A549 (cell line): Measurements from ENCODE around the gene ENPEP. TPM values are rescaled to one million over a fixed set of nuclear protein-coding genes. Genes with fewer than 3 reads are reported as not detected.
"Not testable (repeated sequence)": the region's sequence is repeated elsewhere in the genome, so short reads cannot be mapped to it uniquely, and the experiment has no call there.

Experiments used
- ATAC-seq, 2 experiments: fragments of 200-7000 bp in 1 of 2; fragments of >200 bp in 1 of 2; cut with Nextera tagmentation in 1 of 2; cut with Tn5 transposase in 1 of 2; 3 replicates each; pipeline versions ENCODE4 v1.8.0 to v1.9.1; 2018 to 2020; ENCODE audit warnings: mild to moderate bottlenecking in 1 of 2, moderate library complexity in 1 of 2
- CTCF ChIA-PET: fragments of 300-600 bp; sonication (Branson Sonifier 250); formaldehyde crosslinking; extraction: SDS; loops from one replicate; lab custom pipeline; 2021; ENCODE audit warnings: antibody characterized with exemption, inconsistent platforms; lab: Yijun Ruan, JAX
- POLR2A ChIA-PET: fragments of 350-600 bp; formaldehyde crosslinking; extraction: SDS; loops from one replicate; lab custom pipeline; 2021; ENCODE audit warnings: antibody characterized with exemption, inconsistent platforms; lab: Yijun Ruan, JAX
- DNase-seq, 2 experiments: peaks; one replicate each; pipeline versions ENCODE4 v3.0.0 to v3.0.0-alpha.2; 2011 to 2016; ENCODE audit warnings: low read depth in 1 of 2, low spot score in 1 of 2
- FAIRE-seq: peaks from 2 replicates; lab custom pipeline; 2011; peaks lifted over from hg19 to GRCh38; lab: Jason Lieb, UNC
- H3K27ac ChIP-seq, 2 experiments: fragments of >200 bp; sonication (Bioruptor Twin); formaldehyde crosslinking; 3 replicates each; pipeline ENCODE4 v1.5.1; 2016 to 2017
- H3K4me1 ChIP-seq: fragments of >200 bp; sonication (Bioruptor Twin); formaldehyde crosslinking; 3 replicates; pipeline ENCODE4 v1.6.1; 2016
- H3K4me2 ChIP-seq: fragments of >200 bp; sonication (Bioruptor Twin); formaldehyde crosslinking; 3 replicates; pipeline ENCODE4 v1.6.1; 2016
- H3K4me3 ChIP-seq: fragments of >200 bp; sonication (Bioruptor Twin); formaldehyde crosslinking; 3 replicates; pipeline ENCODE4 v1.5.1; 2016
- H3K9me3 ChIP-seq: fragments of >200 bp; sonication (Bioruptor Twin); formaldehyde crosslinking; 3 replicates; pipeline ENCODE4 v1.6.1; 2016
- BHLHE40 ChIP-seq: IDR thresholded peaks from 2 replicates; pipeline ENCODE4 v1.6.1; 2012; ENCODE audit warnings: low read depth, low read length, inconsistent platforms
- CBX8 ChIP-seq: fragments of 200-600 bp; sonication (generic); IDR thresholded peaks from 2 replicates; pipeline ENCODE4 v1.6.1; 2016
- CEBPB ChIP-seq, 2 experiments: fragments of >200 bp in 1 of 2; sonication (Bioruptor Twin) in 1 of 2; formaldehyde crosslinking in 1 of 2; IDR thresholded peaks; 2 replicates each; pipeline ENCODE4 v1.6.1; 2012 to 2016
- CHD4 ChIP-seq: fragments of 200-600 bp; sonication (generic); IDR thresholded peaks from 2 replicates; pipeline ENCODE4 v1.6.1; 2016; ENCODE audit warnings: antibody characterized with exemption, mild to moderate bottlenecking, borderline replicate concordance
- EHF ChIP-seq: fragments of 250-450 bp; sonication (Bioruptor Pico); IDR thresholded peaks from 2 replicates; pipeline ENCODE4 v1.5.0; 2020; ENCODE audit warnings: mild to moderate bottlenecking
- EHMT2 ChIP-seq: fragments of 200-600 bp; sonication (generic); IDR thresholded peaks from 2 replicates; pipeline ENCODE4 v1.6.1; 2016; ENCODE audit warnings: antibody characterized with exemption, low read depth, mild to moderate bottlenecking, moderate library complexity
- EP300 ChIP-seq, 2 experiments: fragments of >200 bp; sonication (Bioruptor Twin); formaldehyde crosslinking; IDR thresholded peaks; 2 replicates in 1 of 2; 3 replicates in 1 of 2; pipeline ENCODE4 v1.6.1; 2016 to 2017
- HDAC2 ChIP-seq: fragments of 200-600 bp; sonication (generic); IDR thresholded peaks from 2 replicates; pipeline ENCODE4 v1.6.1; 2016
- HOXB5 ChIP-seq: fragments of 250-450 bp; sonication (Bioruptor Pico); IDR thresholded peaks from 2 replicates; pipeline ENCODE4 v1.5.0; 2020; ENCODE audit warnings: mild to moderate bottlenecking, moderate library complexity
- JUNB ChIP-seq: fragments of >200 bp; sonication (Bioruptor Twin); formaldehyde crosslinking; IDR thresholded peaks from 2 replicates; pipeline ENCODE4 v1.6.1; 2016
- MYC ChIP-seq: IDR thresholded peaks from 2 replicates; pipeline ENCODE4 v1.6.1; 2012; ENCODE audit warnings: mild to moderate bottlenecking, inconsistent platforms, low read length, improper control_type of control experiment, borderline replicate concordance
- RARB ChIP-seq: fragments of 250-450 bp; sonication (Bioruptor Pico); IDR thresholded peaks from 2 replicates; pipeline ENCODE4 v1.8.0; 2021; ENCODE audit warnings: mild to moderate bottlenecking, moderate library complexity
- RCOR1 ChIP-seq: fragments of 150-350 bp; IDR thresholded peaks from 2 replicates; pipeline ENCODE4 v1.6.1; 2014; ENCODE audit warnings: antibody characterized with exemption, low read length, low read depth
- SREBF2 ChIP-seq: fragments of 450-650 bp; IDR thresholded peaks from 2 replicates; pipeline ENCODE4 v1.6.1; 2014; ENCODE audit warnings: mild to moderate bottlenecking, moderate library complexity
- TP53 ChIP-seq: fragments of 250-450 bp; sonication (Bioruptor Pico); IDR thresholded peaks from 2 replicates; pipeline ENCODE4 v1.5.0; 2021; ENCODE audit warnings: mild to moderate bottlenecking, moderate library complexity
- ZNF302 ChIP-seq: fragments of 250-450 bp; sonication (Bioruptor Pico); IDR thresholded peaks from 2 replicates; pipeline ENCODE4 v1.9.0; 2021; ENCODE audit warnings: inconsistent platforms, mild to moderate bottlenecking, moderate library complexity
- ZSCAN20 ChIP-seq: fragments of 250-450 bp; sonication (Bioruptor Pico); IDR thresholded peaks from 2 replicates; pipeline ENCODE4 v1.8.0; 2022; ENCODE audit warnings: mild to moderate bottlenecking, moderate library complexity
- WGBS: methylation state at CpG from one replicate; pipeline ENCODE4 v1.1.6; 2017; ENCODE audit errors: missing lambda C conversion rate; 5-methylcytosine and 5-hydroxymethylcytosine counted together
- polyA plus RNA-seq, 4 experiments: library from polyadenylated mRNA; depleted of rRNA in 3 of 4; stranded (reverse); fragments of >200 nt; fragmentation: RNase III in 1 of 4; extraction: RNeasy Plus Mini Kit Qiagen cat#74134 plus additional on column Dnase treatment in 1 of 4; gene quantifications; 2 replicates in 3 of 4; 3 replicates in 1 of 4; pipeline ENCODE4 v1.2.3, GENCODE V29; 2011 to 2017
- TF ChIP-seq, protein P1 (sequence below): fragments of 450-650 bp; IDR thresholded peaks from 2 replicates; pipeline ENCODE4 v1.6.1; 2014; ENCODE audit warnings: antibody characterized with exemption
- TF ChIP-seq, protein P2 (sequence below): IDR thresholded peaks from 2 replicates; pipeline ENCODE4 v1.6.1; 2012
- TF ChIP-seq, protein P3 (sequence below): fragments of >200 bp; sonication (Bioruptor Twin); formaldehyde crosslinking; IDR thresholded peaks from 3 replicates; pipeline ENCODE4 v1.6.1; 2016
- TF ChIP-seq, protein P4 (sequence below): IDR thresholded peaks from 2 replicates; pipeline ENCODE4 v1.6.1; 2012; ENCODE audit warnings: low read depth, borderline replicate concordance

The ENPEP gene
- polyA plus RNA-seq, 2 of the 4 experiments (the other 2 are of a cell fraction) = 0.12 to 0.62 TPM

DNA sequence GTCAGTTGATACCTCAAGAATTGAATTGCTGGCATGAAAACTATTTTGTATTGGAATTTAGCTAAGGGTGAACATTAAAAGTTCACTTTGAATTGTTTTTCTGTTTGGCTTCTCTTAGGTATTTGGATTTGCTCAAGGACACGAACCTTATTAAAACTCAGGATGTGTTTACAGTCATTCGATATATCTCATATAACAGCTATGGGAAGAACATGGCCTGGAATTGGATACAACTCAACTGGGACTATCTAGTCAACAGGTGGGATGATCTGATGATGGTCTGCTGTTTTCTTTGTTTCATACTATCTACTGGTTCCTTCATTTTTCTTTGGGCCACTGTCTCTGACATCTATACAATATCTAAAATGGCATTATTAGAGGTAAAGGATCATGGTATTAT, 77.2 kb downstream of the ENPEP start:
- no peak overlapping the region for H3K4me3 ChIP-seq
- ATAC-seq = no peak
- no peak overlapping the region for H3K4me2 ChIP-seq
- H3K27ac ChIP-seq = no peak overlapping the region
- no peaks in the 10 kb centered on the region for H3K9me3 ChIP-seq
- CTCF ChIA-PET = no interaction called here
- H3K4me1 ChIP-seq = no peaks in the 10 kb centered on the region
- TF ChIP-seq HDAC2 = no peak
- no peak for TF ChIP-seq TP53
- no peak for TF ChIP-seq SREBF2
- TF ChIP-seq EHMT2 = no peak
- TF ChIP-seq, protein P1, sequence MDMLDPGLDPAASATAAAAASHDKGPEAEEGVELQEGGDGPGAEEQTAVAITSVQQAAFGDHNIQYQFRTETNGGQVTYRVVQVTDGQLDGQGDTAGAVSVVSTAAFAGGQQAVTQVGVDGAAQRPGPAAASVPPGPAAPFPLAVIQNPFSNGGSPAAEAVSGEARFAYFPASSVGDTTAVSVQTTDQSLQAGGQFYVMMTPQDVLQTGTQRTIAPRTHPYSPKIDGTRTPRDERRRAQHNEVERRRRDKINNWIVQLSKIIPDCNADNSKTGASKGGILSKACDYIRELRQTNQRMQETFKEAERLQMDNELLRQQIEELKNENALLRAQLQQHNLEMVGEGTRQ = no peak
- TF ChIP-seq MYC = no peak
- TF ChIP-seq, protein P2, sequence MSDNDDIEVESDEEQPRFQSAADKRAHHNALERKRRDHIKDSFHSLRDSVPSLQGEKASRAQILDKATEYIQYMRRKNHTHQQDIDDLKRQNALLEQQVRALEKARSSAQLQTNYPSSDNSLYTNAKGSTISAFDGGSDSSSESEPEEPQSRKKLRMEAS = no peak
- TF ChIP-seq RARB (CRISPR knock-in tag) = no peak
- TF ChIP-seq ZNF302 = no peak
- no peak for TF ChIP-seq JUNB
- TF ChIP-seq, protein P3, sequence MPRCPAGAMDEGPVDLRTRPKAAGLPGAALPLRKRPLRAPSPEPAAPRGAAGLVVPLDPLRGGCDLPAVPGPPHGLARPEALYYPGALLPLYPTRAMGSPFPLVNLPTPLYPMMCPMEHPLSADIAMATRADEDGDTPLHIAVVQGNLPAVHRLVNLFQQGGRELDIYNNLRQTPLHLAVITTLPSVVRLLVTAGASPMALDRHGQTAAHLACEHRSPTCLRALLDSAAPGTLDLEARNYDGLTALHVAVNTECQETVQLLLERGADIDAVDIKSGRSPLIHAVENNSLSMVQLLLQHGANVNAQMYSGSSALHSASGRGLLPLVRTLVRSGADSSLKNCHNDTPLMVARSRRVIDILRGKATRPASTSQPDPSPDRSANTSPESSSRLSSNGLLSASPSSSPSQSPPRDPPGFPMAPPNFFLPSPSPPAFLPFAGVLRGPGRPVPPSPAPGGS = no peak
- TF ChIP-seq, protein P4, sequence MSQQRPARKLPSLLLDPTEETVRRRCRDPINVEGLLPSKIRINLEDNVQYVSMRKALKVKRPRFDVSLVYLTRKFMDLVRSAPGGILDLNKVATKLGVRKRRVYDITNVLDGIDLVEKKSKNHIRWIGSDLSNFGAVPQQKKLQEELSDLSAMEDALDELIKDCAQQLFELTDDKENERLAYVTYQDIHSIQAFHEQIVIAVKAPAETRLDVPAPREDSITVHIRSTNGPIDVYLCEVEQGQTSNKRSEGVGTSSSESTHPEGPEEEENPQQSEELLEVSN = no peak
- no peak for TF ChIP-seq CBX8
- TF ChIP-seq CHD4 = no peak
- TF ChIP-seq RCOR1 = no peak
- no peak for TF ChIP-seq CEBPB (IDR thresholded peaks at IDR 0.05)
- no peak for TF ChIP-seq EP300 (IDR thresholded peaks at IDR 0.05)
- no peak for TF ChIP-seq EHF (CRISPR knock-in tag)
- TF ChIP-seq, all 56 proteins: peak for 0
- POLR2A ChIA-PET = no interaction called here
- DNase-seq (no peak), FAIRE-seq (no peak)
- WGBS = 41% methylated on average over 2 of the region's 2 CpGs

DNA sequence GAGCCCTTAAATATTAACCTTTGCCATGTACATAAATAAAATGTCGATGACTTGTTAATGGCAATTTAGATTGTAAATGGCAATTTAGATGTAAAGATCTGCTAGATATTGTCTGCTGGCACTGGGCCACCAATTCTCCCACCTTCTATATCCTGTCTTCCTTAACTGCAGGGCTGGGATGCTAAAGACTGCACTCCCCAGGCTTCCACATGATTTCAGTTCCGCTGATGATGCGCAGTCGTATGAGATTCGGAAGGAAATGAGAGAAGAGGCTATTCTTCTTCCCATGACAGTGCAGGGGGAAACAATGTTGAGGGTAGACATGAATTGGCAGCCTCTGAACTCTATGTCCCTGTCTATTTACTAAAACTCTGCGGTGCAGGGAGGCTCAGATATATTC, 91.3 kb downstream of the ENPEP start:
- no peaks in the 10 kb centered on the region for H3K4me1 ChIP-seq
- H3K4me3 ChIP-seq = no peak overlapping the region
- H3K9me3 ChIP-seq = no peaks in the 10 kb centered on the region
- no peak for ATAC-seq
- POLR2A ChIA-PET = no interaction called here
- DNase-seq = no peak
- FAIRE-seq = no peak
- no peak overlapping the region for H3K4me2 ChIP-seq
- H3K27ac ChIP-seq = no peak overlapping the region
- no peak for TF ChIP-seq BHLHE40
- TF ChIP-seq EHF (CRISPR knock-in tag) = no peak
- no peak for TF ChIP-seq HOXB5 (CRISPR knock-in tag)
- no peak for TF ChIP-seq TP53
- no peak for TF ChIP-seq RARB (CRISPR knock-in tag)
- no peak for TF ChIP-seq ZSCAN20 (CRISPR knock-in tag)
- CTCF ChIA-PET = no interaction called here
- 92% methylated on average over 6 of the region's 6 CpGs for WGBS

DNA sequence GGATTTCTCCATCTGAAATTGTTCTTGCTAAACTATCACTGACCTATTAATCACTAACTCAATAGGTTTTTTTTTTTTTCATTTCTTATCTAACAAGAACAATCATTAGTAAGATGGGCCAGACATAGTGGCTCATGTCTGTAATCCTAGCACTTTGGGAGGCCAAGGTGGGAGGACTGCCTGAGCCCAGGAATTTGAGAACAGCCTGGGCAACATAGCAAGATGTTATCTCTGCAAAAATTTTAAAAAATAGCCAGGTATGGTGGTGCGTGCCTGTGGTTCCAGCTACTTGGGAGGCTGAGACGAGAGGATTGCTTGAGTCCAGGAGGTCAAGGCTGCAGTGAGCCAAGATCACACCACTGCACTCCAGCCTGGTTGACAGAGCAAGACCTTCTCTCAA, 100.7 kb downstream of the ENPEP start:
- ATAC-seq, DNase-seq, H3K4me2 ChIP-seq, H3K27ac ChIP-seq, POLR2A ChIA-PET, H3K4me1 ChIP-seq, FAIRE-seq, H3K9me3 ChIP-seq, H3K4me3 ChIP-seq, CTCF ChIA-PET: not testable (repeated sequence)
- WGBS = 61% methylated on average over 2 of the region's 2 CpGs
